Activated naive CD8-positive, alpha-beta T cell (primary cell): ENCODE results near the gene KIF5B.
"Not testable (repeated sequence)": the region's sequence is repeated elsewhere in the genome, so short reads cannot be mapped to it uniquely, and the experiment has no call there.

Source experiments
- H3K27ac Mint-ChIP-seq: one replicate; pipeline ENCODE4 v1.8.0; 2021; ENCODE audit warnings: mixed read lengths
- H3K27me3 Mint-ChIP-seq: one replicate; pipeline ENCODE4 v1.8.0; 2021; ENCODE audit warnings: mixed read lengths
- H3K36me3 Mint-ChIP-seq: one replicate; pipeline ENCODE4 v1.8.0; 2021; ENCODE audit warnings: mixed read lengths
- H3K4me1 Mint-ChIP-seq: one replicate; pipeline ENCODE4 v1.8.0; 2021; ENCODE audit warnings: low read depth, mixed read lengths
- H3K4me3 Mint-ChIP-seq: one replicate; pipeline ENCODE4 v1.8.0; 2021; ENCODE audit warnings: mild to moderate bottlenecking, mixed read lengths
- H3K9me3 Mint-ChIP-seq: one replicate; pipeline ENCODE4 v1.8.0; 2021; ENCODE audit warnings: low read depth, mixed read lengths

KIF5B gene

DNA sequence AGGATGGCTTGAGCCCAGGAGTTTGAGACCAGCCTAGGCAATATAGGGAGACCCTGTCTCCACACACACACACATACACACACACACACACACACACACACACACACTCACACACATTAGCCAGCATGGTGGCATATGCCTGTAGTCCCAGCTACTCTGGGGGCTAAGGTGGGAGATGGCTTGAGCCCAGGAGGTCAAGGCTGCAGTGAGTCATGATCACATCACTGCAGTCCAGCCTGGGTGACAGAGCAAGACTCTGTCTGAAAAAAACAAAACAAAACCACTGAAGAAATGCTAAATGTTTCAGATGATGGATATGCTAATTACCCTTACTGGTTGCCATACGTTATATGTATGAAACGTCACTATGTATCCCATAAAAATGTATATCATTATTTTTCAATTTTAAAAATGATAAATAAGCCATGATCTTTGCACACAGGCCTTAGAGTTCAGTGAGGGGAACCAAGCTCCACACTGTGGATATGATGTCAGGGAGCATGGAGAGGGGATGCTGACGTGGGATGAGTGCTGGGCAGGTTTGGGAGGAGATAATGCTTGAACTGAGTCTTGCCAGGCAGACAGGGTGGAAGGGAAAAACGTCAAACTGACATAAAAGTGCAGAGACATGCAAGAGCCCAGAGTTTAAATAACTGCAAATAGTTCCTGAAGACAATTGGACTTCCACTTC is 81.6 kb downstream of the KIF5B start:
- peaks cover 29% of the 10 kb centered on the region for H3K4me1 Mint-ChIP-seq
- H3K27ac Mint-ChIP-seq = no peak overlapping the region
- H3K9me3 Mint-ChIP-seq = no peaks in the 10 kb centered on the region

DNA sequence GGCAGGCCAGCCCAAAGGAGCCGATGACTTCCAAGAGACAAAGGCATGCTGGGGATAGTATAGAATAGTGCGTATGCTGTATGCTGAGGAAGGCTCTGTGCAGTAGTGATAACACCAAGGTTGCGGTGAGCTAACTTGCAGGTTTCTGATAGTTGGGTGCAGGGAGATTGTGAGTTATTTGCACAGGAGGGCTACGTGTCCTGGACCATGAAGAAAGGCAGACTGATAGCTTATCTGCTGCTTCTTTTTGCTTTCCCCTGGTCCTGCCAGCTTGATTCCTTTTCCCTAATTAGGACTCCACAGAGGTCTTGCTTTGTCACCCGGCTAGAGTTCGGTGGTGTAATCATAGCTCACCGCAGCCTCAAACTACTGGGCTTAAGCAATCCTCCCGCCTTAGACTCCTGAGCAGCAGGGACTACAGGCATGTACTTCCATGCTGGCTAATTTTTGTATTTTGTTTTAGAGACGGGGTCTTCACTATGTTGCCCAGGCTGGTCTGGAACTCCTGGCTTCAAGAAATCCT is 83.6 kb downstream of the KIF5B start:
- H3K4me1 Mint-ChIP-seq = peaks cover 23% of the 10 kb centered on the region
- no peak overlapping the region for H3K4me3 Mint-ChIP-seq
- H3K27ac Mint-ChIP-seq = no peak overlapping the region
- no peaks in the 10 kb centered on the region for H3K9me3 Mint-ChIP-seq
- no peaks in the 10 kb centered on the region for H3K27me3 Mint-ChIP-seq
- H3K36me3 Mint-ChIP-seq = no peaks in the 10 kb centered on the region

More for the DNA sequence above, 81.6 kb downstream of the KIF5B start:
- H3K4me3 Mint-ChIP-seq = no peak overlapping the region
- H3K27me3 Mint-ChIP-seq = no peaks in the 10 kb centered on the region
- H3K36me3 Mint-ChIP-seq = no peaks in the 10 kb centered on the region

DNA sequence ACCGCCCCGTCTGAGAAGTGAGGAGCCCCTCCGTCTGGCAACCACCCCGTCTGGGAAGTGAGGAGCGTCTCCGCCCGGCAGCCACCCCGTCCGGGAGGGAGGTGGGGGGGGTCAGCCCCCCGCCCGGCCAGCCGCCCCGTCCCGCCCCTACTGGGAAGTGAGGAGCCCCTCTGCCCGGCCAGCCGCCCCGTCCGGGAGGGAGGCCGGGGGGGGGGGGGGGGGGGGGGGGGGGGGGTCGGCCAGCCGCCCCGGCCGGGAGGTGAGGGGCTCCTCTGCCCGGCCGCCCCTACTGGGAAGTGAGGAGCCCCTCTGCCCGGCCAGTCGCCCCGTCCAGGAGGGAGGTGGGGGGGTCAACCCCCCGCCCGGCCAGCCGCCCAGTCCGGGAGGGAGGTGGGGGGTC is 86.4 kb downstream of the KIF5B start:
- H3K27ac Mint-ChIP-seq, H3K4me1 Mint-ChIP-seq: not testable (repeated sequence)

DNA sequence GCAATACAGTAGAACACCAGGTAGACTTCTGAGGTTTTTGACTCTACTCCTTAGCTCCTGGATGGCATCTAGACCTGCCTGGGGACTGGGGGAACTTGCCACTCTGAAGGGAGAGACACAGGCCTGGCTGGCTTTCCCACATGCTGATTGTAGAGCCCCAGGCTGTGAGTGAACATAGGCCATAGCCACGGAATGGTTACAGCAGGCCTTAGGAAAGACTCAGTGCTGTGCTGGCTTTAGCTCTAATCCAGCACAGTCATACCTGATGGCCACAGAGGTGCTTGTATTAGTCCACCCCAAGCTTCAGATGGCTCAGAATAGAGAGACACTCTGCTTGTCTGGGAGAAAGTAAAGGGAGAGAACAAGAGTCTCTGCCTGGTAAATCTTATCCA is 92.6 kb downstream of the KIF5B start:
- H3K9me3 Mint-ChIP-seq = no peaks in the 10 kb centered on the region
- H3K36me3 Mint-ChIP-seq = no peaks in the 10 kb centered on the region
- H3K4me1 Mint-ChIP-seq = peaks cover 11% of the 10 kb centered on the region
- H3K27me3 Mint-ChIP-seq = no peaks in the 10 kb centered on the region
- H3K4me3 Mint-ChIP-seq = no peak overlapping the region
- no peak overlapping the region for H3K27ac Mint-ChIP-seq

More for the DNA sequence above, 86.4 kb downstream of the KIF5B start:
- not testable (repeated sequence) for H3K27me3 Mint-ChIP-seq, H3K4me3 Mint-ChIP-seq, H3K36me3 Mint-ChIP-seq, H3K9me3 Mint-ChIP-seq

DNA sequence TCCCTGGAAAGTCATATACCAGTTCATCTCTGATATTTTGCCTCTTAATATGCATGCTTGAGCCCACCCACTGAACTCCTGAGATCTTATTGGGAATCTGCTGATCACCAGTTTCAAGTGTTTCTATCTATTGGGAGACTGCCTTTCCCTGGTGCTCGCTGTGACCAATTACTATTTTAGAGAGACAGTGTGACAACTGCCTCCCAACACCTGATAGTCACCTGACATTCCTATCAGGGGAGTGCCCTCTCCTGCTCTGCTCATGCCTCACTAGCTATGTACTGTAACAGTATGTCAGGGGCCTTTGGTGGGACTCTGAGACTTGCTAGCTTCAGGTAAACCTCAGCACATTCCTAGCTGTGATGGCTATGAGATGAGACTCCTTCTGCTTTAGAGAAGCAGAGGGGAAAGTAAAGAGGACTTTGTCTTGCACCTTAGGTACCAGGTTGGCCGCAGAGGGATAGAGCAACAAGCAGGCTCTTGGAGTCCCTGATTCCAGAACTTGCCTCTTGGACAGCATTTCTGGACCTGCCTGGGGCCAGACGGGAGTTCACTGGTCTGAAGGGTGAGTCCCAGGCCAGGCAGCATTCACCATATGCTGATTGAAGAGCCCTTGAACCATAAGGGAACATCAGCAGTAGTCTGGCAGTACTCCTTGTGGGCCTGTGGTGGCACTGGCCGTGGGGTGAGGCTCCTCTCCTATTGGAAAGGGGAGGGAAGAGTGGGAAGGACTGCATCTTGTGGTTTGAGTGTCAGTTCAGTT is 93.2 kb downstream of the KIF5B start:
- Mint-ChIP-seq H3K36me3 (no peaks in the 10 kb centered on the region), H3K27me3 (no peaks in the 10 kb centered on the region), H3K4me1 (peaks cover 11% of the 10 kb centered on the region), H3K9me3 (no peaks in the 10 kb centered on the region), H3K27ac (no peak overlapping the region), H3K4me3 (no peak overlapping the region)

DNA sequence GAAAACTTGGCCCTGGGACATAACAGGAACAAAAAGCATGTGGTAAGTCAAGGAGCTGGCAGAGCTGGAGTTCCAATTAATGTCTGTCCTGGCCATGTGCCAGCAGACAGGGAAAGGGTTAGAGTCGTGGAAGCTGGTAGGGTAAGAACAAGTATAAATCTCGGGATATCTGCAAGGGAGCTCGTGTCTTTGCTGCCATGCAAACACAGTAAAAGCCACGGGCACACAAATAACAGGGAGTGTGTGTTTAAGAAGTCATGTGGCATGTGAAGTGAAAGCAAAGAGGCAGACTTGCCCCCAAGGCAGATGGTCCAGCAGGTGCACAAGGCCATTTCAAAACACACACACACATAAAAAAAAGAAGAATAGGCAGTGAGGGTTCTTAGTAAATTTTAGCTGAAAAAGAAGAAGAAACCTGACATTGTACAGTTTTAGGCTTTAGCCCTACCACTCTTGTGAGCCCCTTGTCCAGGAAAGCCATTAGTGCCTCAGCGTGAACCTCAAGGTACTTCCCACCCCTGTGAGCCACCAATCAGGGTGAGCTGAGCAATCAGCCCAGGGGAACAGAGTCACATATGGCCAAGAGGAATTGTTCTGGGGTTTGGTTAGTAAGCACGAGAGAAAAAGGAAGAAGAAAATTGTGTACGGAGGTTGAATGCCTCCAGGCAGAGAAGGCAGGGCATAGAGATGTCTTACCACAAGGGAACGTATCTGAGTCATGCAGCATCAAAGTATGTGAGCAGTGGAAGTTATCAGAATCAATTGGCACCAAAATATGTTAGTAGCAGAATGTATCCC is 94.7 kb downstream of the KIF5B start:
- no peaks in the 10 kb centered on the region for H3K9me3 Mint-ChIP-seq

DNA sequence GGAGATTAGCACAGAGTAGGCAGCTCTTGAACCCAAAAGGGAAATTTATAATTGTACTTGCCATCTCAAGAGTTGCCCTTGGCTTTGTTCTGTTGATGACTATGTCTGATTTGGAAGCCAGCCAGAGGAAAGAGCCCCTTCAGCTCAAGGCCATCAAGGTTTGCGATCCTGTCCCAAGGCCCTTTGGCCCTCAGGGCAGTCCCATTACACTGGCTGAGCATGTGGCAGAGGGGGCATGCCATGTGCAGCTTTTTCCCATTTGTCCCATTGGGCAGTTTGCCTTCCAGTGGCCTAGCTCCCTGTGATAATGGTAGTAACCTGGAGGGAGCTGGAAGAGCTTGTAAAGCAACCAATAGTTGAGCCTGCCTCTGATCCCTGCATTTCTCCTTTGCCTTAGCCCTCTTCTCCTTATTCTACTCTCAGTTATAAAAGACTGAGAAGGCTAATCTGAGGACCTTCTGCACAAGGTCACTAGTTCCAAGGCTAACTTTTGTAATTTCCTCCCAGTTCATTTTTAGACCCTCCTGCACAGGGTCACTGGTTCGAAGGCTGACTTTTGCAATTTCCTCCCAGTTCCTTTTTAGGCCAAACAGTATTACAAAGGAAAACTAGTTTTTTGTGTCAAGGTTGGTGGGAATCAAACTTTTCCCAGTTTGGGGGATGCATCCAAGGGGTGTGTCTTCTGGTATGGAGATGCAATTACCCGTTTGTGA is 96.6 kb downstream of the KIF5B start:
- no peaks in the 10 kb centered on the region for H3K27me3 Mint-ChIP-seq

More for the DNA sequence above, 94.7 kb downstream of the KIF5B start:
- Mint-ChIP-seq H3K27me3 (no peaks in the 10 kb centered on the region), H3K4me3 (no peak overlapping the region), H3K36me3 (no peaks in the 10 kb centered on the region), H3K27ac (no peak overlapping the region), H3K4me1 (peaks cover 11% of the 10 kb centered on the region)

More for the DNA sequence above, 96.6 kb downstream of the KIF5B start:
- Mint-ChIP-seq H3K4me1 (peaks cover 11% of the 10 kb centered on the region), H3K36me3 (peaks cover 3% of the 10 kb centered on the region), H3K9me3 (peaks cover 1% of the 10 kb centered on the region), H3K4me3 (no peak overlapping the region), H3K27ac (no peak overlapping the region)
